Measurements from ENCODE around the gene MTFR1L.

DNA sequence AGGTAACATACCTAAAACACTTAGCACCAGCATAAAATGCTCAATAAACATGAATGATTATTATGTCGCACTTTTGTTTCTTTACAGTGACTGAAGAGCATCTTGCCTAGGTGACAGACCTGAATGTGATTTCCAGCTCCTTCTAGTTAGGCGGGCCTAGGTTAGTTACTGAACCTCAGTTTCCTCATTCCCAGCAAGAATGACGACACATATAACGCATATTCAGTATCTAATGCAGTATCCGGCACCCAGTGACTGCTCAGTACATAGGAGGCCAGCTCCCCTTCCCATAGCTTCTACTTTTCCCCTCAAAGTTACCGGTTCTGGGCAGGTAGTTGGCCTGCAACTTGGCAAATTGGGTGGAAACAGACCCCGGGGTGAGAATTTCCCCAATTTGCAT lies 38.7 kb downstream of the MTFR1L start:
- TF ChIP-seq NFE2L1 (CRISPR knock-in tag; IDR thresholded peaks at IDR 0.05) = no peak
- no peak for TF ChIP-seq OVOL2 (CRISPR knock-in tag; IDR thresholded peaks at IDR 0.05; ENCODE audit: borderline replicate concordance)
